K562 (cell line): ENCODE measurements around the gene TTC39B.

Source experiments
- ARID4B ChIP-seq: sonication (generic); formaldehyde crosslinking; IDR thresholded peaks from 2 replicates; pipeline ENCODE4 v1.8.0; 2022; ENCODE audit warnings: mild to moderate bottlenecking, missing genetic modification reagents
- ATF1 ChIP-seq, 2 experiments: fragments of 450-650 bp in 1 of 2; IDR thresholded peaks; 2 replicates each; pipeline ENCODE4 v1.6.1; 2016; ENCODE audit warnings: missing compliant biosample characterization in 1 of 2, missing genetic modification characterization in 1 of 2
- CCNT2 ChIP-seq: IDR thresholded peaks from 2 replicates; pipeline ENCODE4 v1.6.1; 2011; ENCODE audit warnings: borderline replicate concordance, low read depth, mild to moderate bottlenecking, moderate library complexity, mixed read lengths, low read length; ENCODE audit not compliant: insufficient read length; ENCODE audit errors: extremely low read depth
- CTCF ChIP-seq, 3 experiments: IDR thresholded peaks in 2 of 3; conservative IDR thresholded peaks in 1 of 3; 2 replicates each; pipeline ENCODE4 v1.5.1; 2011 to 2012; ENCODE audit warnings: low read length in 3 of 3, mild to moderate bottlenecking in 3 of 3, control low read depth in 2 of 3, improper control_type of control experiment in 1 of 3, inconsistent platforms in 1 of 3, low read depth in 1 of 3, mixed read lengths in 1 of 3, moderate library complexity in 1 of 3; ENCODE audit not compliant: insufficient read depth in 2 of 3
- ILK ChIP-seq: fragments of 450-650 bp; IDR thresholded peaks from 2 replicates; pipeline ENCODE4 v1.6.1; 2016; ENCODE audit warnings: missing genetic modification characterization, low read depth, mild to moderate bottlenecking, missing compliant biosample characterization, moderate library complexity, borderline replicate concordance
- MAFK ChIP-seq: IDR thresholded peaks from 2 replicates; pipeline ENCODE4 v1.6.1; 2011; ENCODE audit warnings: low read length, improper control_type of control experiment
- PHTF2 ChIP-seq: fragments of 250-450 bp; sonication (Bioruptor Pico); IDR thresholded peaks from 2 replicates; pipeline ENCODE4 v1.5.0; 2021; ENCODE audit warnings: mild to moderate bottlenecking
- POLR2AphosphoS5 ChIP-seq: IDR thresholded peaks from 2 replicates; pipeline ENCODE4 v1.6.1; 2011; ENCODE audit warnings: mild to moderate bottlenecking, low read depth, low read length, moderate library complexity; ENCODE audit not compliant: control insufficient read depth, insufficient read depth
- RAD51 ChIP-seq: fragments of 450-650 bp; IDR thresholded peaks from 2 replicates; pipeline ENCODE4 v1.7.1; 2016; ENCODE audit warnings: low read depth, mild to moderate bottlenecking, borderline replicate concordance
- SMARCC2 ChIP-seq: fragments of 450-650 bp; IDR thresholded peaks from 2 replicates; pipeline ENCODE4 v1.6.1; 2017; ENCODE audit warnings: antibody characterized with exemption, moderate library complexity, mild to moderate bottlenecking, low read depth
- SREBF1 ChIP-seq: fragments of 150-350 bp; IDR thresholded peaks from 2 replicates; pipeline ENCODE4 v1.6.1; 2014; ENCODE audit warnings: antibody characterized with exemption, low read depth, low read length, borderline replicate concordance
- STAT5A ChIP-seq: IDR thresholded peaks from 2 replicates; pipeline ENCODE4 v1.6.1; 2012; ENCODE audit warnings: low read length, inconsistent platforms, borderline replicate concordance
- TAF1 ChIP-seq: IDR thresholded peaks from 2 replicates; pipeline ENCODE4 v1.6.1; 2011; ENCODE audit warnings: mild to moderate bottlenecking, low read length, moderate library complexity; ENCODE audit not compliant: insufficient read depth, control insufficient read depth, severe bottlenecking; ENCODE audit errors: extremely low read depth
- TSHZ1 ChIP-seq: fragments of 250-450 bp; sonication (Bioruptor Pico); IDR thresholded peaks from 2 replicates; pipeline ENCODE4 v1.4.0; 2020; ENCODE audit warnings: mild to moderate bottlenecking, moderate library complexity

- no peak for TF ChIP-seq ILK (tag)
- TF ChIP-seq CTCF (IDR thresholded peaks at IDR 0.05 in 2 of 3, conservative IDR thresholded peaks at IDR 0.05 in 1 of 3; ENCODE audit: insufficient read depth in 2 of 3, low read depth in 1 of 3, low read length in 3 of 3) = no peak
- no peak for TF ChIP-seq SMARCC2
- no peak for TF ChIP-seq MAFK
- no peak for TF ChIP-seq RAD51
- TF ChIP-seq POLR2AphosphoS5 = no peak
- no peak for TF ChIP-seq SREBF1
- no peak for TF ChIP-seq STAT5A
- no peak for TF ChIP-seq CCNT2
- TF ChIP-seq TSHZ1 (CRISPR knock-in tag) = no peak
- TF ChIP-seq ATF1 (CRISPR knock-in tag; IDR thresholded peaks at IDR 0.05) = no peak
- TF ChIP-seq ATF1 (tag; IDR thresholded peaks at IDR 0.05) = no peak
- TF ChIP-seq PHTF2 (CRISPR knock-in tag) = no peak
- TF ChIP-seq TAF1 = no peak
- no peak for TF ChIP-seq ARID4B (CRISPR knock-in tag)
Observed at GRCh38 chr9:15182101-15182551, 124.9 kb downstream of the TTC39B start.
